Right hindlimb (tissue), 1 donor: Measurements from ENCODE around the gene CDH13.

Source experiments
- DNase-seq: peaks from one replicate; pipeline ENCODE4 v3.0.0-alpha.2; 2018

The CDH13 gene

GRCh38 chr16:83743241-83743640 lies 1116.5 kb downstream of the CDH13 start:
- no peak for DNase-seq

- no peak for DNase-seq
Measured at GRCh38 chr16:83743720-83744119, 1117.0 kb downstream of the CDH13 start.

GRCh38 chr16:83744441-83744981 lies 1117.7 kb downstream of the CDH13 start:
- no peak for DNase-seq

- DNase-seq: no peak
Measured at GRCh38 chr16:83746611-83747010, 1119.8 kb downstream of the CDH13 start.

GRCh38 chr16:83747936-83748335 lies 1121.2 kb downstream of the CDH13 start:
- DNase-seq: no peak

GRCh38 chr16:83755391-83755790 lies 1128.6 kb downstream of the CDH13 start:
- DNase-seq: no peak

- no peak for DNase-seq
Measured at GRCh38 chr16:83762141-83762991, 1135.6 kb downstream of the CDH13 start.

GRCh38 chr16:83762992-83763358 lies 1136.2 kb downstream of the CDH13 start:
- DNase-seq: no peak

GRCh38 chr16:83768986-83769385 lies 1142.2 kb downstream of the CDH13 start:
- DNase-seq: no peak

- no peak for DNase-seq
Measured at GRCh38 chr16:83769397-83770008, 1142.7 kb downstream of the CDH13 start.

GRCh38 chr16:83771306-83771942 lies 1144.7 kb downstream of the CDH13 start:
- peak; percentile 36 for DNase-seq

- DNase-seq: no peak
Measured at GRCh38 chr16:83772806-83773205, 1146.0 kb downstream of the CDH13 start.

GRCh38 chr16:83774066-83774465 lies 1147.3 kb downstream of the CDH13 start:
- no peak for DNase-seq

- no peak for DNase-seq
Measured at GRCh38 chr16:83776944-83777343, 1150.2 kb downstream of the CDH13 start.

GRCh38 chr16:83779886-83780285 lies 1153.1 kb downstream of the CDH13 start:
- no peak for DNase-seq

GRCh38 chr16:83785455-83785854 lies 1158.7 kb downstream of the CDH13 start:
- DNase-seq: no peak

- no peak for DNase-seq
Measured at GRCh38 chr16:83789642-83790401, 1163.1 kb downstream of the CDH13 start.

- no peak for DNase-seq
Measured at GRCh38 chr16:83791916-83792315, 1165.1 kb downstream of the CDH13 start.

- no peak for DNase-seq
Measured at GRCh38 chr16:83792391-83792790, 1165.6 kb downstream of the CDH13 start.

- DNase-seq: peak; percentile 32
Measured at GRCh38 chr16:83793179-83793578, 1166.4 kb downstream of the CDH13 start.

GRCh38 chr16:83794860-83795554 lies 1168.2 kb downstream of the CDH13 start:
- no peak for DNase-seq

- no peak for DNase-seq
Measured at GRCh38 chr16:83797013-83797412, 1170.2 kb downstream of the CDH13 start.
